Endometrium (tissue), 2 donors: Measurements from ENCODE around the gene MYO9A.
"Not testable (repeated sequence)": the region's sequence is repeated elsewhere in the genome, so short reads cannot be mapped to it uniquely, and the experiment has no call there.

Source experiments
- FAIRE-seq: peaks from 2 replicates; lab custom pipeline; 2012; peaks lifted over from hg19 to GRCh38; lab: Jason Lieb, UNC
- donor health status: control.
- donor health status: control.

MYO9A gene

DNA sequence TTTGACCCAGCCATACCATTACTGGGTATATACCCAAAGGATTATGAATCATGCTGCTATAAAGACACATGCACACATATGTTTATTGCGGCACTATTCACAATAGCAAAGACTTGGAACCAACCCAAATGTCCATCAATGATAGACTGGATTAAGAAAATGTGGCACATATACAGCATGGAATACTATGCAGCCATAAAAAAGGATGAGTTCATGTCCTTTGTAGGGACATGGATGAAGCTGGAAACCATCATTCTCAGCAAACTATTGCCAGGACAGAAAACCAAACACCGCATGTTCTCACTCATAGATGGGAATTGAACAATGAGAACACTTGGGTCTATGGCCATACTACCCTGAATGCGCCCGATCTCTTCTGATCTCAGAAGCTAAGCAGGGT, 259.7 kb downstream of the MYO9A start:
- not testable (repeated sequence) for FAIRE-seq

DNA sequence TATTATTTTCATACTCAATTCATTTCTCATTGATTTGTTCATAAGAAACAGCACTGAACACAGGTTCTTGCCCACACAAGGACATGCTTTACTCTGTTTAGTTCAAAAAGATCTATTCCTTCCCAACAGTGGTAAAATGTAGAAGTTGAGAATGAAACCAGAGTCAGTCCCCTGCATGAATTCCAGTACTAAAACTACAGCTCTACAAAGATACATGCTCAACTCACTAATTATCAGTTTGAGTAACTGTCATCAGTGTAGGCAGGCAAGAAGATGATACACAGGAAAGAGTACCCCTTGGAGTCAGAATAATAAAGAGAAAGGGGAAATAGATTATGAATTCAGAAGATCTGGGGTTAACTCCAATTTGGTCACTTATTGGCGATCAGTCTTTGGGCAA, 264.4 kb downstream of the MYO9A start:
- no peak for FAIRE-seq

DNA sequence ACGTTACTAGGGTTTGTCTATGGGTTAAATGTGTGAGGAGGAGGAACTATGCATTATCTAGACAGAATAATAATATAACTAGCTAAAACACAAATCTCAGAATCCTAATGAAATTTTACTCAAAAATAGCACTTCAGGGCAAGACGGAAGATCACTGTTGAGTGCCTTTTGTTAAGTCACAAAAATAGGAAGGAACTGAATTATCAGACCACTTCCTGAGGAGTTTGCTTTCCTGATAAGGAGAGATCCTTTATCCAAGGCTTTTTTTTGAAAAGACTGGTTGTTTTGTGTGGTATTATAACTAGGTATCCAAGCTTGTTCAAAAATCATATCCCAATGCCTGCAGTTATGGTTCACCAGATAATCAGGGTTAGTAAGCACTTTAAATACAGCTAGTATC, 273.0 kb downstream of the MYO9A start:
- no peak for FAIRE-seq

DNA sequence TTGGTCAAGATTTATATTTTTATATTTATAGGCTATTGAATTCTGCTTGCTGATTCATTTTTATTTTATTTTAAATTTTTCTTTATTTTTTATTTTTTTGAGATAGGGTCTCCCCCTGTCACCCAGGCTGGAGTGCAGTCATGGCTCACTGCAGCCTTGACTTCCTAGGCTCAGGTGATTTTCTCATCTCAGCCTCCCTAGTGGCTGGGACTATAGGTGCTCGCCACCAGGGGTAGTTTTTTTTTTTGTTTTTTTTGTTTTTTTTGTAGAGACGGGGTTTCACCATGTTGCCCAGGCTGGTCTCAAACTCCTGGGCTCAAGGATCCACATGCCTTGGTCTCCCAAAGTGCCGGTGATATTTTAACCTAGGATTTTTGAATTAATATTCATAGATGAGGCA, 276.4 kb downstream of the MYO9A start:
- FAIRE-seq, result no peak

DNA sequence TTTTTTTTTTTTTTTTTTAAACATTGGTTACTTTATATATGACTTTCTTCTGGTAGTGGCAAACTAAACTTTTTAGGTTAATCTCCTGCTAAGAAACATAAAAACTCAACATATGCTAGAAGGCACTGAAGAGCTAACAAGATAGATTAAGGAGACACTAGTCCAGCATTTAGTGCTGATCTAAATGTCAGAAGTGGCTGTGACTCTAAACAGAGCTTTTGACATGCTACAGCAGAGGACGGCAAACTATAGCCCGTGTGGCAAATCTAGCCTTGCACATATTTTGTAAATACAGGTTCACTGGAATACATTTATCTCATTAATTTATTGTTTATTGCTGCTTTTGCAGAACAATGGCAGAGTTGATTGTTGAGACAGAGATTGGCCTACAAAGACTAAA, 287.0 kb downstream of the MYO9A start:
- no peak for FAIRE-seq

DNA sequence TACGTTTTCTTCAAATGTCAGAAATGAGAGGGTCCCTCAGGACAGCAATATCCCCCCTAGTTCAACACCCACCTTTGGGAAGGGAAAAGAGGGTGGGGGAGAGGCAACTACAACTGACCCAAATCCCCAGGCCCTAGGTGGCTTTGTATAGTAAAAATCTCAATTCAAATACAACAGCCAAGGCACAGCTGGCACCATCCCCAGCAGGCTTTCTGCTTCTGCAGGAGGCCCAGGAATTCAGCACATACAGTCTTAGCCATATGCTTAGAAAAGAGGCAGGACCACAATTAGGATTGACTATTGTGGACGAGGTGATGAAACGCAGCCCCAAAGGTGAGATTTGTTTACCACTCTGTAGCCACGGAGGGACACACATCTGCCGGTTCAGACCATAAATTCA, 291.8 kb downstream of the MYO9A start:
- no peak for FAIRE-seq

DNA sequence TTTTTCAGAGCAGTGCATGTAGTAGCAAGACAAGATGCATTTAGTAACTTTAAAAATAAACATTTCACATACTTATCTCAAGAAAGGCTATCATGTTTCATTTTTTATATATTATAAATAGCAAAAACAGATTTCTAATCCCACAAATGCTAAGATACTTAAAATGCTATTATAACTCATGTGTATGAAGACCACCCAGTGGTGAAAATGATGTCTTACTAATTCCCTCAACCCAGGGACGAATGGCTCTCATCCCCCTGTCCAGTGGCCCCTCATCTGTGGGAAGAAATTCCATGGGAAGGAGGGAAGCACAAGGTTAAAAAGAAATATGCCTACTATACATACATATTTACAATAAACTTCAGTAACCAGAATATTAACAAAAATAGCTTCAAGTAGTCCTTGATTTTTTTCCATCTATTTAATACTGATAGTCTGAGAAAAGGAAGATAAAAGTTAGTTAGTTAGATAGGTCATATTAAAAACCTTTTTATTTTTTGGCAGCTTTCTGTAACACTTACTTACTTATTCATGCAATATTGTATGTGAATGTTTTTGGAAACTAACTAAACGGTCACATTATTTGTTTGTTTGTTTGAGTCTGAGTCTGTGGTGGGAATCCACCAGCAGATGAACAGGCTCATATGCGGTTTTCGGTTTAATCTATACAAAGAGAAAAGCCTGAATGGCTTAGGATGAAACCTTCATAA, 292.8 kb downstream of the MYO9A start:
- no peak for FAIRE-seq

DNA sequence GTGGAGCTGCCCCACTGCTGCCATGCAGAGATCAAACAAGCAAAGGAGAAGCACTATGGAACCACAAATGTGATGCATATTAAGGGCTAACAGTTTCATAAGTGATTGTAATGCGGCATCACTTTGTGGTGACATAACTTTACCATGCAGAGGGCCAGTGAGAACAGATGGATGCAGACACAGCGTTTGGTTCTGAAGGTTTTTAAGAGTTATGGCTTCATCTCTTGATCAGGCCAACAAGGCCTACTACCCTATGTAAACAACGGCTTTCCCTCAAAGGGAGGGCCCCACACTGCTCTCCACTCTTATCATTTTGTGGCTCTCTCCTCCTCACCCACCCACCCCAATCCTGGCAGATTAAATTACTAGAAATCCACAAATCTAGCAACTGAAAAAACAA, 294.1 kb downstream of the MYO9A start:
- FAIRE-seq, result no peak

DNA sequence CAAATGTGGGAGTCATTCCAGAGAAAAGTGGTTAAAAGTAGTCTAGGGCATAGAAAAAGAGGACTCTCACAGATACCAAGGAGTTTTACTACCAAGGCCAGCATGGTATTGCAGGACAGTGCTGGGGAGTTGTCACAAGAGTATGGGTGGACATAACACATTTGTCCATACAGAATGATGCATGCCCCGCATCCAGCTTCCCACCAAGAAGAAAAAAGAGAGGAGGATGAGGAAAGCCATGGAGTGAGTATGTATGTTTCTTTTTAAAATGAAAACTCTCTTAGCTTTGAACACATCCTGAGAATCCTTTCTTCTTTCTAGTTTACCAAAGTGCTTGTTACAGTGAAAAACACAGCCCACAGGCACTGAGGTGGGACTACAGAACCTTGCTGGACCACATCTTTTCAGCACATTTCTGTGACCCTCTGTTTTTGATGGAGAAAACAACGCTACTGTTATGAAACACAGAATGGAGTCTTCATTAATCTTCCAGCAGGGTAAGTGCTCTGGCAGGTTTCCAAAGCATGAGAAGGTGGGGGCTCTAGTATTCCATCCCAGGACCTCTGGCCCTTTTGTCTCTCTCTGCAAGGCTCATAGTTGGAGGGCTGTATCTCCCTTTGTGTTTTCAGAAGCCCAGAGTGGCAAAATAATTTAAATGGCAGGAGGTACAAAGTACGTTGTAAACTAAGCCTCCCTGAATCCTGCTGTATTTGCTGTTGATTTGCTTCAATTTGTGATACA, 294.9 kb downstream of the MYO9A start:
- no peak for FAIRE-seq

DNA sequence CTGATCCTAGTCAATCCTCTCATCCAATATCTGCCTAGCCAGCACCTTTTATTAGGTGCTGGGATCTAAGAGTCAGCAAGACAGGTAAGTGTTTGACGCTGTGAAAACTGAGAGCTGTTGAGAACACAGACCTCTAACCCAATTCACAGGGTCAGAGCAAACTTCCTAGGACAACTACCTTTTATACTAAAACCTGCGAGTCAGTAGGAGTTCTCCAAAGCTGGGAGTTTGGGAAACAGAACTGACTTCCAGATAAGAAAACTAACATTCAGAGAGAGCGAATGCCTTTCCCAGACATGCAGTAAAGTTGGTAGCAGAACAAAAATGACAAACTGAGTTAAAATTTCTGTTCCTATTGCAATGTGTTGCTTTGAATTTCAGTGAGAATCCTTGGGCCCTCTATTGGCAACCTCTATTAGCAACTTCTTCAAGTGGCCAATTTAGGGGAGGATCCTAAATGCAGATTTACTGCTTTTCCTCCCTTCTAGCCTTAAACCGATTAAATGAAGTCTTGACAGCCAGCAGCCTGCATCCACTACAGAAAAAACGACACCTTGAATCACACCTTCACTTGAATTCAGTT, 296.3 kb downstream of the MYO9A start:
- no peak for FAIRE-seq

DNA sequence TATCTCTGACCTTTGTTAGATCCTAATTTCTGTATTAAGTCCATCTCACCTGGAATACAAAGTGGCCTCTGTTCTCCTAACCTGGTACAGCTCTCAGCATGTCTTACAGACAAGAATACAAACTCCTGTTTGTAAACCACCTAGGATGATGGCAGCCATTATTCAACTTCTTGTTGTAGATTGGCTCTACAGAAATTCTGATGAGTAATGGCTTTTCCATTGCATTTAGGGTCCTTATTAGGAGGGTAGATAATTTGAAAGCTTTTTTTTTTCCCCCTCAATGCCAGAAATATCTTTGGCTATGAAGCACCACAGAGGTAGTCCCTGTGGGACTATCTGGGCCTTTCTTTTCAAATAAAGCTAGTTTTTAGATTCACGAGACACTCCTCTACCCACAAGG, 297.8 kb downstream of the MYO9A start:
- no peak for FAIRE-seq

DNA sequence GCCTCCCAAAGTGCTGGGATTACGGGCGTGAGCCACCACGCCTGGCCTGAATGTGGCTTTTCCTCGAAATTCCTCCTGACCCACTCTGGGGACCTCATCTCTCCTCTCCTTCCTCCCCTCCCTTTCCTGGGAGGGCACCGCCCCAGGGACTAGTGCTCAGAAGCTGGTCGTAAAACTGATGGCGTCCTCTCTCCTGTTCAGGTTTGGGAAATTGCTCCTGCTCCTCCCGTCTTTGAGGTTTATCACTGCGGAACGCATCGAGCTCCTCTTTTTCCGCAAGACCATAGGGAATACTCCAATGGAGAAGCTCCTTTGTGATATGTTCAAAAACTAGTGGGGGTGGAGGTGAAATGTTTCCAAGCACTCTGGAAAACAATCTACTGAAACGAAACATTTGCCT, 300.6 kb downstream of the MYO9A start:
- no peak for FAIRE-seq

DNA sequence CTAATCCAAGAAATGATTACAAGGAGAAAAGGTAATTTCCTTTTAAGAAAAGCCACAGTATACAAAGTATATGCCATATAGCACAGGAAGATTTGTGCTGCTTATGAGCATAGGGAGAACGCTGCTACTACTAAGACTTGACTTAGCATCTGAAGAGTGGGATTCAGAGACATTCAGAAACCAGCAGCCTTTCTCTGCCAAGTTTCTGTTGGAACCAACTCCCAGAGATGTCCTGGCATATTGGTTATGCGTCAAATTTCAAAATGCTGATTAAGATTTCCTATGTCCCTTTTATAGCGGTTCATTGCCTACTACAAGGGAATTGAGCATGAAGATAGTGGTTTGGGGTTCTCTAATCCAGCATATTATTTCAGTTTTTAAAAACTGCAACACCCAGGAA, 302.6 kb downstream of the MYO9A start:
- FAIRE-seq, result no peak

DNA sequence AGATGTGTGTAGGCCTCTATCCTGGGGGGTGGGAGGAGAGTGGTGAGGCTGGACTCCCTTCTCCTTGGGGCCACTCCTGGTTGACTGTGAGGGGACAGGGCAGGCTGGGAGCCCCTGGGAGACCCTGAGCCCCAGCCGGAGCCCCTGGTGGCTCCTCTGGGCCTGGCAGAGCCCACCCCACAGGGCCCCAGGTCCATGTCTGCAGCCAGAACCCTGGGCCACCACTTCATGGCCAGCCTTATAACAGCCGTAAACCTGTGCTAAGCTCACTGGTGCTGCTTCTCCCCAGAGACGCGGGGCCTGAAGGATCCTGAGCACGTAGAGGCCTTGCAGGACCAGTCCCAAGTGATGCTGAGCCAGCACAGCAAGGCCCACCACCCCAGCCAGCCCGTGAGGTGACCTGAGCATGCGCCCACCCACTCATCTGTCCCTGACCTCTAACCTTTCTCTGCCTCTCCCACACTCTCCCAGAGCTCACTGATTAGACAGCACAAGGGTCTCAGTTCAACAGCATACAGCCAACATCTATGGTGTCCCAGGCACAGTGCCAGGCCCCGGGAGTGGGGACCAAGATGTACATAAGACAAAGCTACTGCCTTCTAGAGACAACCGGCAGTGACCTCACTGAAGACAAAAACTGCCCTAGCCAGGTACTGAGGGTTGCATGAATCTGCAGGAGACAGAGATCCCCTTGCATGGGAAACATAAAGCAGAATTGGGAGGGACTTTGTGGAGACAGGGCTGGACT, 304.1 kb downstream of the MYO9A start:
- FAIRE-seq, result no peak

DNA sequence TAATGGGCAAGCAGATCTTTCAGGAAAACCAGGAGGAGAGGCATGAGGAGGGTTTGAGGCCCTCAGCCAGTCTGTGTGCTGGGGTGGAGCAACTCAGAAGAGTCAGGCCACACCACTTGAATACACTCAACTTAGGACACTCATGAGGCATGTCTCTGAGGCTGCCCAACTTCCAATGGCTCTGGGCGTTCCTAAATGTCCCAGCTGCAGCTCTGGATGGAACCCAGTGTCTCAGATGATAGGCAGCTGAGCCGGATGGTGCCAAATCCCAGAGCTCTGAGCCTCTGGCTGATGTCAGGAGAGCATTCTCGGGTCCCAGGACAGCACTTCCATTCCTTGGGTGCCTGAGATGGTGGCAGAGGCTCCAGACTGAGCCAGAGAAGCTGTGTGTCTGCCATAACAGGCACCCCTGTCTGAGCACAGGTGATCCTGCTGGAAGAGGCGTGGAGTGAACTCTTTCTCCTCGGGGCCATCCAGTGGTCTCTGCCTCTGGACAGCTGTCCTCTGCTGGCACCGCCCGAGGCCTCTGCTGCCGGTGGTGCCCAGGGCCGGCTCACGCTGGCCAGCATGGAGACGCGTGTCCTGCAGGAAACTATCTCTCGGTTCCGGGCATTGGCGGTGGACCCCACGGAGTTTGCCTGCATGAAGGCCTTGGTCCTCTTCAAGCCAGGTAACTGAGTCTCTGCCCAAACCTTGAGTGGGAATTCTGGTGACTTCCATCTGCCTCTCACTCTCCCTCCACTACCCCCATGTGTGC, 304.8 kb downstream of the MYO9A start:
- FAIRE-seq, result no peak

DNA sequence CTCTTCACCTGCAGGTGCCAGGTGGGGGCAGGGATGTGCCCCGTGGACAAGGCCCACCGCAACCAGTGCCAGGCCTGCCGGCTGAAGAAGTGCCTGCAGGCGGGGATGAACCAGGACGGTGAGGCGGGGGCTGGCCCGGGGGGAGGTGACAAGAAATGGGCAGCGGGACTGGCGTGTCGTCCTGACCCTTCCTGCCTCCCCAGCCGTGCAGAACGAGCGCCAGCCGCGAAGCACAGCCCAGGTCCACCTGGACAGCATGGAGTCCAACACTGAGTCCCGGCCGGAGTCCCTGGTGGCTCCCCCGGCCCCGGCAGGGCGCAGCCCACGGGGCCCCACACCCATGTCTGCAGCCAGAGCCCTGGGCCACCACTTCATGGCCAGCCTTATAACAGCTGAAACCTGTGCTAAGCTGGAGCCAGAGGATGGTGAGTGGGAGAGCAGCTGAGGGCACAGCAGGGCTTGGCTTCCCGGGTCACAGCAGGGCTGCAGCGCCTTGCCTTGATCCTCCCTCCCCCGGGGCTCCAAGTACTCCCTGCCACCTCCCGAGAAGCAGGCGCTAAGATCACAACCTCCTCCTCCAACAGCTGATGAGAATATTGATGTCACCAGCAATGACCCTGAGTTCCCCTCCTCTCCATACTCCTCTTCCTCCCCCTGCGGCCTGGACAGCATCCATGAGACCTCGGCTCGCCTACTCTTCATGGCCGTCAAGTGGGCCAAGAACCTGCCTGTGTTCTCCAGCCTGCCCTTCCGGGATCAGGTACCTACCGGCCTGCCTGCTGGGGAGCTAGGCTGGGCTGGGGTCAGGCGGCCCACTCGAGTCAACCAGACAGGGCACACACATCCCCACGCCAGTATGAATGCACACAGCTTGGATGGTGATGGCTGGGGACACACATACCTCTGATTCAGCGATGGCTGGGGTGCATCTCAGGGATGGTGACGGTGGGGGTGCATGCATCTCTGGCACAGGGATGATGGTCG, 305.9 kb downstream of the MYO9A start:
- FAIRE-seq, result no peak

DNA sequence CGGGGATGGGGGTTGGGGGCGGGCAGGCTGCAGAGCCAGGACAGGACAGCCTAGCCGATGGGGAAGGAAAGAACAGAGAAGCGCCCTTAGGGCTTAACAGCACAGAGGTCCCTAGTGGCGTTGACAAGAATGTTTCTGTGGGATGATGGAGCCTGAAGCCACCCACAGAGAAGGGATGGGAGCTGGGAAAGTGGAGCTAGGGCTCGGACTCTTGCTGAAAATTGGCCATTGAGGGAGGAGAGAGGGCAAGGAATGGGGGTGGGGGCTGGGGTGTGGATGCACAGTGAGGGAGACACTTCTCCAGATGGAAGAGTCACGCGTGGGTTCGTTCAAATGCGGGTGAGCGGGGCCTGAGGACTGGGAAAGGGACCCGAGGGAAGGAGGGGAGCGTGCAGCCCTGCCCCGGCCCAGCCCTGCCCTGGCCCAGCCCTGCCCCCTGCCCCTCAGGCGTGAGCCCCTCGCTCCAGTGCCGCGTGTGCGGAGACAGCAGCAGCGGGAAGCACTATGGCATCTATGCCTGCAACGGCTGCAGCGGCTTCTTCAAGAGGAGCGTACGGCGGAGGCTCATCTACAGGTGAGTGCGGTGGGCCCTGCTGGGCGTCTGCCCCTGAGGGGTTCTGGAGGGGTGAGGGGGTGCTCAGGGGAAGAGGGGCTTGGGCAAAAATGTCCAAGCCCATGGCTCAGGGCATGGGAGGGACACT, 306.8 kb downstream of the MYO9A start:
- FAIRE-seq, result no peak

DNA sequence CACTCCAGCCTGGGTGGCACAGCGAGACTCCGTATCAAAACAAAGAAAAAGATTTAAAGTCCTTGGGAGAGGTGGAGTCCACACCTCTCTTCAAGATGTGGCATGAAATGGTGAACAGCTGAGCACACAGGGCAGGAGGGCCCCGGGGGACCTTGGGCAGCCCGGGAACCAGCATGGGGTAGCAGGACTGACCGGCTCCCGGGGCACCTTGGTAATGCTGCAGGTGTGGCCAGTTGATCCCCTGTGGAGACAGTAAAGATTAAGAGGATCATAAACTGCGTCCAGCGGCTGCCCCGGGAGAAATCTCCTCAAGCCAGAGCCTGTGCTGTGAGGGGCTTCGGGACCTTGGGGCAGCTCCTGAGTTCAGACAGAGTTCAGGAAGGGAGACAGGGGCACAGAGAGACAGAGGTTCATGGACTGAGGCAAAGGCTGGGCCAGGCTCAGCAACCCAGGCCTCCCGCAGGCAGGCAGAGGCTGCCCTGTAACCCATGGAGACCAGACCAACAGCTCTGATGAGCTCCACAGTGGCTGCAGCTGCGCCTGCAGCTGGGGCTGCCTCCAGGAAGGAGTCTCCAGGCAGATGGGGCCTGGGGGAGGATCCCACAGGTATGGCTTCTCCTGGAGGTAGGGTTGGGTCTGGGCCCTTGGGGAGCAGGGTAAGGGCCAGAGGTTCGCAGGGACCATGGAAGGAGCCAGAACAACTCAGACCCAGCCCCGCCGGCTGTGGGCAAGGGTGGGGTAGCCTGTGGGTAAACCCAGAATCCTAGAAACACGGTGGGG, 307.5 kb downstream of the MYO9A start, which contains the start of gene NR2E3:
NR2E3 (plus strand) TSS at position 299 of the 780 bp plus-strand sequence; CDS start at position 489, 190 bp downstream.
- FAIRE-seq, result no peak

DNA sequence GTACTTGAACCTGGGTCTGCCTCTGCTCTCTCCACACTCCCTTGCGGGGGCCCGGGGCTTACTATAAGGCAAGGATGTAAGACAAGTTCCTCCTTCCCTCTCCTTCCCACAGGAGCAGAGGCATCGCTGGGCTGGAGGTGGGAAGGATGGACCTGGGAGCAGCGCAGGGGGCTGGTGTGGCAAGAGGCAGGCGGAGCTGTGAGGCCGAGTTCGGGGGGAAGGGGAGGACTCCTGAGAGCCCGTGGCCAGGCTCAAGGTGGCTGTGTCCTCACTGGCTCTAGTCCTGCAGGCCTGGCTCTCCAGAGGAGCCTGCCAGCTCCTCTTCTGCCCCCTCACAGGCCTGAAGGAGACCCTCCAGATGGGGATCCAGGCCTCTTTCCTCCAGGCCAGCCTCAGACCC, 308.6 kb downstream of the MYO9A start:
- no peak for FAIRE-seq
